ENCODE results near the gene ERBB2. TPM values are rescaled to one million over a fixed set of nuclear protein-coding genes. Genes with fewer than 3 reads are reported as not detected.

Gene ERBB2
- total and polyA plus RNA-seq, 4 donors, result 32.2 to 130 (median 79.5) TPM

DNA sequence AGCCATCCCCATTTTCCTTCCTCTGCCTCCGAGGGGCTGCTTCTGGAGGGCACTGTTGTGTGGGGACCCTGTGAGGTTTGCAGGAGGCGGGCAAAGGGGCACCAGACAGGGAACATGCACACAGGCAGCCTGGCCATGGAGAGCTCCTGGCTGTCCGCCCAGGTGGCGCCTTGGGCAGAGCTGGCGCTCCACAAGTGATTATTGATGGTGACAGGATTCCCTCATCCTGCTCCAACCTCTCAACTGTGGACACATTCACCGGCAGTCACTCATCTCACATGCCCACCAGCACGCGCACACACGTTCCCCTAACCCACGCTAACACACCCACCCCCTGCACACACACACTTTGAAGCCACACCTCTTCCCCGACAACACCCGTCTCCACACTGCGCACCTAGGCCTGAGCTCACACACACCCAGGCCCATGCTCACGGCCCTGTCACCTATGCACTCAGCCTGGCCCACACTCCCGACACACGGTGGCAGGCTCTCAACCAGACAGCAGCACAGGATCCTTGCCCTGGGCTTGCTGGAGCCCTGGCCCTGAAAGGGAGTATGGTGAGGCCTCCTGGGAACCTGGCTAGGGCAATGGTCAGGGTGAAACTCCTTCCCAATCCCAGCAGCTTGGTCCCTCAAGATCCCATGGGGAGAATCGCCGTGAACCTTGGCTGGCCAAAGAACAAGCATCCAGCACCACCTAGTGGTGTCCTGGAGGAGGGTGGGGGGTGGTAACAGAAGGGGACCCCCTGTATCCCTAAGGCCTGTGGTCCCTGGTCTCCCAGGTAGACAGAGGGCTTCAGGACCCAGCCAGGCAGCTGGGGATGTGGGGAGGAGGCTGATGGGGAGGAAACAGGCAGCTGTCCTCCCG is 28.0 kb upstream of the ERBB2 start:
- Histone ChIP-seq H3K27ac (ENCODE audit: low read depth in 1 of 2, low read length in 1 of 2) (peak overlapping the region in 1 of 2 donors; percentile 64), H3K27me3 (ENCODE audit: control insufficient read depth in 3 of 3, insufficient read depth in 3 of 3, low read length in 2 of 3) (peaks cover 0 to 10% (median 7%) of the 10 kb centered on the region in 3 donors), H3K4me1 (ENCODE audit: control insufficient read depth in 5 of 5, insufficient read depth in 5 of 5, low read length in 5 of 5) (peaks cover under 1 to 28% (median 9%) of the 10 kb centered on the region in 5 donors), H3K9ac (ENCODE audit: insufficient read depth in 1 of 2, low read length in 2 of 2) (no peak overlapping the region), H3K36me3 (ENCODE audit: control insufficient read depth in 4 of 4, insufficient read depth in 4 of 4, low read length in 4 of 4) (peaks cover 0 to 4% (median 0%) of the 10 kb centered on the region in 4 donors), H3K4me3 (no peak overlapping the region), H3K9me3 (ENCODE audit: control insufficient read depth in 4 of 4, insufficient read depth in 3 of 4, low read length in 3 of 4) (no peaks in the 10 kb centered on the region)
- 44 to 46% methylated on average over 19 of the region's 19 CpGs for WGBS, 2 donors
- no peak for ATAC-seq (ENCODE audit: insufficient read depth, low FRiP score)
- peak in 2 of 3 donors; percentile 61 to 62 for DNase-seq
- TF ChIP-seq, protein P1, sequence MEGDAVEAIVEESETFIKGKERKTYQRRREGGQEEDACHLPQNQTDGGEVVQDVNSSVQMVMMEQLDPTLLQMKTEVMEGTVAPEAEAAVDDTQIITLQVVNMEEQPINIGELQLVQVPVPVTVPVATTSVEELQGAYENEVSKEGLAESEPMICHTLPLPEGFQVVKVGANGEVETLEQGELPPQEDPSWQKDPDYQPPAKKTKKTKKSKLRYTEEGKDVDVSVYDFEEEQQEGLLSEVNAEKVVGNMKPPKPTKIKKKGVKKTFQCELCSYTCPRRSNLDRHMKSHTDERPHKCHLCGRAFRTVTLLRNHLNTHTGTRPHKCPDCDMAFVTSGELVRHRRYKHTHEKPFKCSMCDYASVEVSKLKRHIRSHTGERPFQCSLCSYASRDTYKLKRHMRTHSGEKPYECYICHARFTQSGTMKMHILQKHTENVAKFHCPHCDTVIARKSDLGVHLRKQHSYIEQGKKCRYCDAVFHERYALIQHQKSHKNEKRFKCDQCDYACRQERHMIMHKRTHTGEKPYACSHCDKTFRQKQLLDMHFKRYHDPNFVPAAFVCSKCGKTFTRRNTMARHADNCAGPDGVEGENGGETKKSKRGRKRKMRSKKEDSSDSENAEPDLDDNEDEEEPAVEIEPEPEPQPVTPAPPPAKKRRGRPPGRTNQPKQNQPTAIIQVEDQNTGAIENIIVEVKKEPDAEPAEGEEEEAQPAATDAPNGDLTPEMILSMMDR (IDR thresholded peaks at IDR 0.05; ENCODE audit: control extremely low read depth, extremely low read depth), result peak; percentile 12

DNA sequence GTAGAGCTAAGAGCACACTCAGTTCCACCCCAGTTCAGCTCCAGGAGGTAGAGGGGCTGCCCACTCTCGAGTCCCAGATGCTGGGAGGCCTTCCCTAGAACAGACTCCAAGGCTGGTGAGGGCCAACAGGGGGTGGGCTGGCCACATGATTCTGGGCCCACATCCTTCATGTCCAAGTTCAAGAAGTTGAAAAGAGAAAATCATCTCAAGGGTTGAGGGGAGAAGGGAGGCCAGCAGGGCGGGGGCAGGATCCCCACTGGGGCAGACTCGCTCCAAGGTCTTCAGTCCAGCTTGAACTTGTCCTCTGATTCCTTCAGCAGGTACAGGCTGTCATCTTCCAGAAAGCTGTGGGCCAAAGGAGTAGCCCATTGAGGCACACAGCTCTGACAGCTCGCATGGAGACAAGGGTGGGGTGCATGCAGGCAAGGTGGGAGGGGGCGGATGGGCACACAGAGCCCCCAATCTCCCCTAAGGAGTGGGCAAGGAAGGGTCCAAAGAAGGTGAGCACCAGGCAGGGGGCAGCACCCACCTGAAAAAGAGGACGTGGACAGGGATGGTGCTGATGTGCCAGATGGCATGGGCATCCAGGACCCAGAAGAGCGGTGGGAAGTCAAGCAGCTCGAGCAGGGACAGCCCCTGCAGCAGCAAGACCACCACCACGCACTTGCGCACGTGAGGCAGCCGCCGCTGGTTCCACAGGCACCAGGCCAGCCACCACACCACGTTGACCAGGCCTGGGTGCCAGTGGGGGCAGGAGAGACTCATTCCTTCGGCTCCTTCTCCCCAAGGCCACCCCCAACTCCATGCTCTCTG is 27.1 kb upstream of the ERBB2 start:
- Histone ChIP-seq H3K9ac (ENCODE audit: insufficient read depth in 1 of 2, low read length in 2 of 2) (no peak overlapping the region), H3K27ac (ENCODE audit: low read depth in 1 of 2, low read length in 1 of 2) (no peak overlapping the region)

DNA sequence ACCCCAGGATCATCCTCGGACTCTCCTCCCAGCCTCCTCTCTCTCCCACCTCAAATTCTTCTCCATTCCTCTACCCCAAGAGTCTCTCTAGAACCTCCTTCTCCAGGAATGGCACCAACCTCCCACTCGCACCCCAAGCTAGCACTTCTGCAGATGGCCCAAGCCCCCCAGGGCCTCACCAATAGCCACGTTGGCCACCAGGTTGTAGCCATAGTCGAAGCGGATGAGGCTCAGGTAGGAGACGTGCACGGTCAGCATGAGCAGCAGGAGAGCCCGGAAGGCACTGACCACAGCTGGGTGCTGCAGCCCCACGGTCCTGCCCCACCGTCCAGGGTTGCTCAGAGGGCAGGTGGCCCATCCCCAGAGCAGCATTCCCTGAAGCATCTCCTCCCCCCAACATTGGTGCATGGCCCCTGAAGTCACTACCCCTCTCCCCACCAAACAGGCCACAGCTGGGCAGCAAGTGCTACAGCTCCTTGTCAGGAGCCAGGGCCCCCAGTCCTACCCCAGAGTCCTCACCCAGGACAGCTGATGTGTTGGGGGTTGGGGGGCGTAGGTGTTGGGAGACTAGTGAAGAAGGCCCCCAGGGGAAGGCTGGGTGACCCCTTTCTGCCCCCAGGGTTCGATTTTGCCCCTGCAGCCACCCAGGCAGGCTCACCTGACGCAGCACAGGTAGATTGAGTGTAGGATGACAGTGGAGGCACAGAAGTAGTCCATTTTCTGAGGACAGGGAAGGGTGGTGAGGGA is 26.4 kb upstream of the ERBB2 start:
- H3K36me3 ChIP-seq (ENCODE audit: control insufficient read depth in 4 of 4, insufficient read depth in 4 of 4, low read length in 4 of 4), result peaks cover 0 to 7% (median 1%) of the 10 kb centered on the region in 4 donors
- no peak overlapping the region for H3K4me3 ChIP-seq
- TF ChIP-seq, protein P1 (IDR thresholded peaks at IDR 0.05; ENCODE audit: control extremely low read depth, extremely low read depth), result no peak
- H3K4me1 ChIP-seq (ENCODE audit: control insufficient read depth in 5 of 5, insufficient read depth in 5 of 5, low read length in 5 of 5), result peaks cover 9 to 39% (median 19%) of the 10 kb centered on the region in 5 donors
- WGBS, 2 donors, result 84 to 89% methylated on average over 13 of the region's 13 CpGs
- ATAC-seq (ENCODE audit: insufficient read depth, low FRiP score) (no peak), DNase-seq (no peak)
- no peak overlapping the region for H3K9ac ChIP-seq (ENCODE audit: insufficient read depth in 1 of 2, low read length in 2 of 2)
- peaks cover 0 to 6% (median 4%) of the 10 kb centered on the region in 3 donors for H3K27me3 ChIP-seq (ENCODE audit: control insufficient read depth in 3 of 3, insufficient read depth in 3 of 3, low read length in 2 of 3)
- H3K9me3 ChIP-seq (ENCODE audit: control insufficient read depth in 4 of 4, insufficient read depth in 3 of 4, low read length in 3 of 4), result no peaks in the 10 kb centered on the region
- H3K27ac ChIP-seq (ENCODE audit: low read depth in 1 of 2, low read length in 1 of 2), result no peak overlapping the region

More for the DNA sequence above, 27.1 kb upstream of the ERBB2 start:
- TF ChIP-seq, protein P1 (IDR thresholded peaks at IDR 0.05; ENCODE audit: control extremely low read depth, extremely low read depth), result no peak
- DNase-seq (no peak), ATAC-seq (ENCODE audit: insufficient read depth, low FRiP score) (no peak)
- peaks cover 0 to 8% (median 7%) of the 10 kb centered on the region in 3 donors for H3K27me3 ChIP-seq (ENCODE audit: control insufficient read depth in 3 of 3, insufficient read depth in 3 of 3, low read length in 2 of 3)
- WGBS, 2 donors, result 89 to 91% methylated on average over 15 of the region's 15 CpGs
- H3K9me3 ChIP-seq (ENCODE audit: control insufficient read depth in 4 of 4, insufficient read depth in 3 of 4, low read length in 3 of 4), result no peaks in the 10 kb centered on the region
- H3K4me3 ChIP-seq, result no peak overlapping the region
- H3K4me1 ChIP-seq (ENCODE audit: control insufficient read depth in 5 of 5, insufficient read depth in 5 of 5, low read length in 5 of 5), result peaks cover 5 to 31% (median 15%) of the 10 kb centered on the region in 5 donors
- peaks cover 0 to 7% (median 0%) of the 10 kb centered on the region in 4 donors for H3K36me3 ChIP-seq (ENCODE audit: control insufficient read depth in 4 of 4, insufficient read depth in 4 of 4, low read length in 4 of 4)

Measured in lung (tissue), 12 donors.